NCI-H510A (cell line): ENCODE measurements around the gene NOP9.
"Not testable (repeated sequence)": the region's sequence is repeated elsewhere in the genome, so short reads cannot be mapped to it uniquely, and the experiment has no call there.

Source experiments
- DNase-seq: peaks from one replicate; lab custom pipeline; 2025; lab: John Stamatoyannopoulos, UW

The NOP9 gene

GRCh38 chr14:24310265-24310645 is 10.6 kb downstream of the NOP9 start:
- no peak for DNase-seq

DNA sequence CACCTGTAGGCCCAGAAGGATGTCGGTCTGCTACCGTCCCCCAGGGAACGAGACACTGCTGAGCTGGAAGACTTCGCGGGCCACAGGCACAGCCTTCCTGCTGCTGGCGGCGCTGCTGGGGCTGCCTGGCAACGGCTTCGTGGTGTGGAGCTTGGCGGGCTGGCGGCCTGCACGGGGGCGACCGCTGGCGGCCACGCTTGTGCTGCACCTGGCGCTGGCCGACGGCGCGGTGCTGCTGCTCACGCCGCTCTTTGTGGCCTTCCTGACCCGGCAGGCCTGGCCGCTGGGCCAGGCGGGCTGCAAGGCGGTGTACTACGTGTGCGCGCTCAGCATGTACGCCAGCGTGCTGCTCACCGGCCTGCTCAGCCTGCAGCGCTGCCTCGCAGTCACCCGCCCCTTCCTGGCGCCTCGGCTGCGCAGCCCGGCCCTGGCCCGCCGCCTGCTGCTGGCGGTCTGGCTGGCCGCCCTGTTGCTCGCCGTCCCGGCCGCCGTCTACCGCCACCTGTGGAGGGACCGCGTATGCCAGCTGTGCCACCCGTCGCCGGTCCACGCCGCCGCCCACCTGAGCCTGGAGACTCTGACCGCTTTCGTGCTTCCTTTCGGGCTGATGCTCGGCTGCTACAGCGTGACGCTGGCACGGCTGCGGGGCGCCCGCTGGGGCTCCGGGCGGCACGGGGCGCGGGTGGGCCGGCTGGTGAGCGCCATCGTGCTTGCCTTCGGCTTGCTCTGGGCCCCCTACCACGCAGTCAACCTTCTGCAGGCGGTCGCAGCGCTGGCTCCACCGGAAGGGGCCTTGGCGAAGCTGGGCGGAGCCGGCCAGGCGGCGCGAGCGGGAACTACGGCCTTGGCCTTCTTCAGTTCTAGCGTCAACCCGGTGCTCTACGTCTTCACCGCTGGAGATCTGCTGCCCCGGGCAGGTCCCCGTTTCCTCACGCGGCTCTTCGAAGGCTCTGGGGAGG is 11.3 kb downstream of the NOP9 start, which contains the start of gene LTB4R:
Gene LTB4R (plus strand): TSS at position 857 of the 959 bp plus-strand sequence. CDS start 4,150 bp downstream, outside the sequence.
- DNase-seq: no peak

GRCh38 chr14:24311837-24312615 is 12.4 kb downstream of the NOP9 start:
- DNase-seq: no peak

DNA sequence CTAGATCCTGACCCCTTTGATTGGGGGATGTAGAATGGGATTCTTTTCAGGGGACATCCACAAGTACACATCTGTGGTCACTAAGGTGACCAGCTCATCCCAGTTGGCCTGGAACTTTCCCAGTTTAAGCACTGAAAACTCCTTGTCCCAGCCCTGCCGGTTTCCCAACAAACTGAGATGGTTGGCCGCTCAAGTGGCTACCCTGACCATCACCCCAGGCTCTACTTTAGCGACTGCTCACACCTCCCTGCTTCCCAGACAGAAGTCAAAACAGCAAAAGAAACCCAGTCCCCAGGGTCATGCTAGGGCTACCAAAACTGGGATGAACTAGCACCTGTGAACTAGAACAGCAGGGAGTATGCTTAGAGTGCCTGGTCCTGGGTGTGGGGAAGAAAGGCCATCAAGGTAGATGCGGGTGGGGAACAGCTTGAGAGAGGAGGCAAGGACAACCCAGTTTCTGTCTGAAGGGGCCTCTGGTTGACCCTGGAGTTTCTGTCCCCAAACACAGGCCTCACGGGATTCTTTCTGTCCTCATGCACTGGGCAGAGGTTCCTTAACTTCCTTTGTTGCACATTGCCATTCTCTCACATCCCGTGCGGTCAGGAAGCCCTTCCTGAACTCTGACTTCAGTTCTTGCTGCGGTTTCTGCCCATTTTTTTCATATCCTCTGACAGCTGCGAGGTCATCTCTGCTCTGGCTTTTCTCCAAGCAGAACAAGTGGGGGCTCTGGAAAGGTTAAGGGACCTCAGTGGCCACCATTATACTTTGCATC is 13.3 kb downstream of the NOP9 start:
- DNase-seq: no peak

- no peak for DNase-seq
Observed at GRCh38 chr14:24313913-24314312, 14.3 kb downstream of the NOP9 start.

- no peak for DNase-seq
Observed at GRCh38 chr14:24314377-24315193, 14.9 kb downstream of the NOP9 start.

DNA sequence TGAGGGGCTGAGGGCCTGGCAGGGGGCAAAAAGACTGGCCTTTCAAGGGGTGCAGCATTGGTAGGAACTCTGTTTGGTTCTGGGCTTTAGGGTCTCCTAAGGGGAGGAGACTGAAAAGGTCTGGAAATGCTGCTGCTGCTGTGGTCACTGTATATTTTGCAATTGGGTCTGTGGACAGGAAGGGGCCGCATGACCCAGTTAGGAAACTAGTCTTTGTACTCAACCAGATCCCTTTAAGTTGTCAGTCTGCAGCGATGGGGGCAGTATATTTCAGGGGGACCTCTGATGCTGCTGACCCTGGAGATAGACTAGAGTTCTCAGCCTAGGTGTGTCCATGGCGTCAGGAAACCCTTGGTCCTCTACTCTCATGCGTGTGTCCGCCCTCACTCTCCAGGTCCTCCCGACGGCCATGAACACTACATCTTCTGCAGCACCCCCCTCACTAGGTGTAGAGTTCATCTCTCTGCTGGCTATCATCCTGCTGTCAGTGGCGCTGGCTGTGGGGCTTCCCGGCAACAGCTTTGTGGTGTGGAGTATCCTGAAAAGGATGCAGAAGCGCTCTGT is 15.7 kb downstream of the NOP9 start:
- no peak for DNase-seq

DNA sequence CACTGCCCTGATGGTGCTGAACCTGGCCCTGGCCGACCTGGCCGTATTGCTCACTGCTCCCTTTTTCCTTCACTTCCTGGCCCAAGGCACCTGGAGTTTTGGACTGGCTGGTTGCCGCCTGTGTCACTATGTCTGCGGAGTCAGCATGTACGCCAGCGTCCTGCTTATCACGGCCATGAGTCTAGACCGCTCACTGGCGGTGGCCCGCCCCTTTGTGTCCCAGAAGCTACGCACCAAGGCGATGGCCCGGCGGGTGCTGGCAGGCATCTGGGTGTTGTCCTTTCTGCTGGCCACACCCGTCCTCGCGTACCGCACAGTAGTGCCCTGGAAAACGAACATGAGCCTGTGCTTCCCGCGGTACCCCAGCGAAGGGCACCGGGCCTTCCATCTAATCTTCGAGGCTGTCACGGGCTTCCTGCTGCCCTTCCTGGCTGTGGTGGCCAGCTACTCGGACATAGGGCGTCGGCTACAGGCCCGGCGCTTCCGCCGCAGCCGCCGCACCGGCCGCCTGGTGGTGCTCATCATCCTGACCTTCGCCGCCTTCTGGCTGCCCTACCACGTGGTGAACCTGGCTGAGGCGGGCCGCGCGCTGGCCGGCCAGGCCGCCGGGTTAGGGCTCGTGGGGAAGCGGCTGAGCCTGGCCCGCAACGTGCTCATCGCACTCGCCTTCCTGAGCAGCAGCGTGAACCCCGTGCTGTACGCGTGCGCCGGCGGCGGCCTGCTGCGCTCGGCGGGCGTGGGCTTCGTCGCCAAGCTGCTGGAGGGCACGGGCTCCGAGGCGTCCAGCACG is 16.4 kb downstream of the NOP9 start:
- DNase-seq: no peak

DNA sequence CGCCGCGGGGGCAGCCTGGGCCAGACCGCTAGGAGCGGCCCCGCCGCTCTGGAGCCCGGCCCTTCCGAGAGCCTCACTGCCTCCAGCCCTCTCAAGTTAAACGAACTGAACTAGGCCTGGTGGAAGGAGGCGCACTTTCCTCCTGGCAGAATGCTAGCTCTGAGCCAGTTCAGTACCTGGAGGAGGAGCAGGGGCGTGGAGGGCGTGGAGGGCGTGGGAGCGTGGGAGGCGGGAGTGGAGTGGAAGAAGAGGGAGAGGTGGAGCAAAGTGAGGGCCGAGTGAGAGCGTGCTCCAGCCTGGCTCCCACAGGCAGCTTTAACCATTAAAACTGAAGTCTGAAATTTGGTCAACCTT is 16.9 kb downstream of the NOP9 start:
- DNase-seq: no peak

- DNase-seq: no peak
Observed at GRCh38 chr14:24317141-24317928, 17.7 kb downstream of the NOP9 start.

DNA sequence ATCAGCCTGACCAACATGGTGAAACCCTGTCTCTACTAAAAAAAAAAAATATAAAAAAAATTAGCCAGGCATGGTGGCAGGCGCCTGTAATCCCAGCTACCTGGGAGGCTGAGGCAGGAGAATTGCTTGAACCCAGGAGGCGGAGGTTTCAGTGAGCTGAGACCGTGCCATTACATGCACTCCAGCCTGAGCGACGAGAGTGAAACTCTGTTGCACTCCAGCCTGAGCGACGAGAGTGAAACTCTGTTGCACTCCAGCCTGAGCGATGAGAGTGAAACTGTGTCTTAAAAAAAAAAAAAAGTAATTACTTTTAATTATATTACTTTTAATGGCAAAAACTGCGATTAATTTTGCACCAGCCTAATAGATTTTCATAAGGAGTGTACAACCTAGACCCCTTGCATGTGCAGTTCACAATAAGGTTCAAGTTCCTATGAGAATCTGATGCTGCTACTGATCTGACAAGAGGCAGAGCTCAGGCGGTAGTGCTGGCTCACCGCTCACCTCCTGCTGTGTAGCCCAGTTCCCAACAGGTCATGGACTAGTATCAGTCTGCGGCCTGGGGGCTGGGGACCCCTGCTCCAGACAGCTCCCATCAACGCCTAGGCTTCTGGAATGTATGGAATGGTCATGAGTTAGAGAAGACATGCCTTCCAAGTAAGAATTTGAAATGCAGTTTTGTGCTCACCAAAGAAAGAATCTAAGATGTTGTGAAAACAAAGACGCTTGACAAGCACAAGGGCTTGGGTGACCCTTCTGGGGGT is 21.7 kb downstream of the NOP9 start:
- no peak for DNase-seq

- DNase-seq: no peak
Observed at GRCh38 chr14:24322672-24323071, 23.0 kb downstream of the NOP9 start.

DNA sequence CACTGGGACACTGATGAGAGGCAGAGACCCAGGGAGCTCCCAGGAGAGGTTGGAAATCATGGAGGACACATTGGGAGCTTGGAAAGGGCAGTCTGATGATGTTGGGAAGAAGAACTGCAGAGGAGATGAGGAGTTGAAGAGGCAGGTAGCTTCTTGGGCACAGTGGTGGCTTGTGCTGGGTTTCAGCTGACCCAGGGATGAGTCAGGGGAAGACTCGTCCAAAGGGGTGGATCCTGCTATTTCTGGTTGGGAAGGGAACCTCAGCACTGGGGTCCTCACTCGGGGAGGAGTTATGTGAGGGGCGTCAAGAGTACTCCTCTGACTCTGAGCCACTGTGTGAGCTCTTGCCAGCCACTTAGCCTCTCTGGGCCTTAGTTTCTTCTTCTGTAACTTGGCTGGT is 23.7 kb downstream of the NOP9 start:
- DNase-seq: no peak

GRCh38 chr14:24324024-24324423 is 24.4 kb downstream of the NOP9 start:
- DNase-seq: no peak

DNA sequence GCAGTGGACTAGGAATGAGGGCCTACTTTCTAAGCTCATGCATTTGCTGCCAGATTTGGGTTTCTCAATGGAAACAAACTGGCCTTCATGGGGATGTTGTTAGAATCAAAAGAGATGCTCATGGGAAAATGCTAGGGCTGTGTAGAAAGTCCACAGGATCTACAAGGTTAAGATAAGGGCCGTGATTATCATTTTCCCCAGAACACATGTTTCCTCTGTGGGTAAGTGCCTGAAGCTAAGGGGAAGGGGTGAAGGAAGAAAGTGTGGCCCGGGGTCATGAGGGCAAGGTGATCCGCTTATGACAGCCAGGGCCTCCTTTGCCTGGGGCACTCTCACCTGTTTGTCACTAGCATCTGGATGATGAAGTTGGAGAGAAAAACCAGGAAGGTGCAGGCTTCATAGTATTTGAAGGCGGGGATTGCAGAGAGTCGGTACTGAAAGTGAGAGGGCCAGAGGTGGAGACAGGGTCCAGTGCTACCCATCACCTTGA is 25.4 kb downstream of the NOP9 start:
- no peak for DNase-seq

- DNase-seq: no peak
Observed at GRCh38 chr14:24325963-24326362, 26.3 kb downstream of the NOP9 start.

GRCh38 chr14:24327303-24327702 is 27.7 kb downstream of the NOP9 start:
- no peak for DNase-seq

- not testable (repeated sequence) for DNase-seq
Observed at GRCh38 chr14:24327914-24328313, 28.3 kb downstream of the NOP9 start.
